Upper lobe of left lung (tissue), 6 donors: ENCODE measurements around the gene SDCCAG8. TPM values are rescaled to one million over a fixed set of nuclear protein-coding genes. Genes with fewer than 3 reads are reported as not detected.

ENCODE experiments used
- ATAC-seq, 2 donors: fragments of 200-7000 bp; cut with Tn5 transposase; one replicate each; pipeline ENCODE4 v1.9.1; 2022; ENCODE audit warnings: mild to moderate bottlenecking in 2 of 2, moderate library complexity in 2 of 2; ENCODE audit not compliant: low FRiP score in 2 of 2
- DNase-seq, 2 donors: peaks; one replicate each; pipeline ENCODE4 v3.0.0-alpha.2; 2019 to 2020
- H3K27ac ChIP-seq, 4 donors: fragments of 200-600 bp; sonication (generic); one replicate each; pipeline ENCODE4 v1.5.1; 2016 to 2019
- H3K27me3 ChIP-seq, 4 donors: fragments of 200-600 bp; sonication (generic); one replicate each; pipeline ENCODE4 v1.5.1; 2017 to 2019
- H3K36me3 ChIP-seq, 4 donors: fragments of 200-600 bp; sonication (generic); one replicate each; pipeline ENCODE4 v1.5.1; 2016 to 2019
- H3K4me1 ChIP-seq, 4 donors: fragments of 200-600 bp; sonication (generic); one replicate each; pipeline ENCODE4 v1.5.1; 2018 to 2019
- H3K4me3 ChIP-seq, 4 donors: fragments of 200-600 bp; sonication (generic); one replicate each; pipeline ENCODE4 v1.5.1; 2017 to 2019; ENCODE audit warnings: mild to moderate bottlenecking in 2 of 4, moderate library complexity in 1 of 4
- H3K9me3 ChIP-seq, 4 donors: fragments of 200-600 bp; sonication (generic); one replicate each; pipeline ENCODE4 v1.5.1; 2018 to 2019
- CTCF ChIP-seq, 6 experiments: fragments of 450-650 bp in 4 of 6; fragments of 200-600 bp in 2 of 6; sonication (generic) in 2 of 6; IDR thresholded peaks; one replicate each; pipeline ENCODE4 v1.5.1; 2016 to 2019; ENCODE audit warnings: antibody characterized with exemption in 6 of 6
- EP300 ChIP-seq, 4 donors: sonication (generic); formaldehyde crosslinking; IDR thresholded peaks; one replicate each; pipeline ENCODE4 v1.5.1; 2017; ENCODE audit warnings: antibody characterized with exemption in 4 of 4, control low read depth in 2 of 4
- POLR2A ChIP-seq, 4 donors: fragments of 450-650 bp; IDR thresholded peaks; one replicate each; pipeline ENCODE4 v1.5.1; 2016 to 2017; ENCODE audit warnings: antibody characterized with exemption in 4 of 4, mild to moderate bottlenecking in 2 of 4
- POLR2AphosphoS5 ChIP-seq, 2 donors: sonication (generic); formaldehyde crosslinking; IDR thresholded peaks; one replicate each; pipeline ENCODE4 v1.5.1; 2017; ENCODE audit warnings: antibody characterized with exemption in 2 of 2
- whole genome bisulfite sequencing, 2 donors: methylation state at CpG; one replicate each; pipeline ENCODE4 v1.1.5; 2017 to 2018; 5-methylcytosine and 5-hydroxymethylcytosine counted together
- total RNA-seq, 6 donors: library from RNA; depleted of rRNA in 4 of 6; stranded (reverse); fragments of >200 nt in 4 of 6; gene quantifications; one replicate each; pipeline versions ENCODE4 v1.1.0 to v1.2.1, GENCODE V29; 2016 to 2021
- donor health status: DM: no; HTN: no; CAD: no; lungs with moderate emphysema.
- donor health status: DM: no; HTN: yes; CAD: no; lungs with severe emphysema.

Gene SDCCAG8
- total RNA-seq, 6 donors from 2014 or later, result 52.5 to 295 (median 95.2) TPM

DNA sequence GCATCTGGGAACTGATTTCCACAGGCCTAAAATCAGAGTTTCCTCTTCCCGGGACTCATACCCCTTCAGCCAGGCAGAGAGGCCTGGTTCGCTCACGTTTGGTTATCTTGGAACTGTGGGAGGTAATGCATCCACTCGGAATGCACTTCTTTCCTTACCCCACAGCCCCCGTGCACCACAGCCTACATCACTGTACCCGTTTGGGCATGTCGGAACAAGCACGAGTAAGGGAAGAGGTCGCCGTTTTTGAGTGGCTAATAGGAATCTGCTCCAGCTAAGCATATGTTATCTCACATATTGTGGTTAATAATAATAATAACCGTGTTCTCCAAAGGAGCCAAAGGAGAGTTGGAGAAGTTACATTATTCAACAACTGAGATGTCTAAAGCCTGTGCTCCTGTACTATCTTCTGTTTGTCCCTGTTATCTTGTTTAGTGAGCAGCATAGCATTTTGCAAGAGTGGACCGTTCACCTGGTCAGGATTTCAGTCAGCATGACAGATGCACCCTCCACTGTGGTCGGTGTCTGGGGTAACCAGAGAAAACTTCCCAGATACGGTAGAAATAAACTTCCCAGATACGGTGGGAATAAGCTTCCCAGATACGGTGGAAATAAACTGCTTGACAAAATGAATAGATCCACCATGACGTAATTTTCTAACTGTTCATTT lies 198.6 kb downstream of the SDCCAG8 start:
- H3K9me3 ChIP-seq, result no peaks in the 10 kb centered on the region
- no peak for ATAC-seq
- WGBS, 2 donors, result 87 to 94% methylated on average over 17 of the region's 17 CpGs
- no peak overlapping the region for H3K4me3 ChIP-seq
- peaks cover 0 to 11% (median 0%) of the 10 kb centered on the region in 4 donors for H3K36me3 ChIP-seq
- H3K27me3 ChIP-seq, result no peaks in the 10 kb centered on the region
- H3K27ac ChIP-seq, result no peak overlapping the region
- DNase-seq, result no peak
- TF ChIP-seq POLR2A (IDR thresholded peaks at IDR 0.05), result no peak
- no peak for TF ChIP-seq POLR2AphosphoS5 (IDR thresholded peaks at IDR 0.05)
- no peaks in the 10 kb centered on the region for H3K4me1 ChIP-seq

DNA sequence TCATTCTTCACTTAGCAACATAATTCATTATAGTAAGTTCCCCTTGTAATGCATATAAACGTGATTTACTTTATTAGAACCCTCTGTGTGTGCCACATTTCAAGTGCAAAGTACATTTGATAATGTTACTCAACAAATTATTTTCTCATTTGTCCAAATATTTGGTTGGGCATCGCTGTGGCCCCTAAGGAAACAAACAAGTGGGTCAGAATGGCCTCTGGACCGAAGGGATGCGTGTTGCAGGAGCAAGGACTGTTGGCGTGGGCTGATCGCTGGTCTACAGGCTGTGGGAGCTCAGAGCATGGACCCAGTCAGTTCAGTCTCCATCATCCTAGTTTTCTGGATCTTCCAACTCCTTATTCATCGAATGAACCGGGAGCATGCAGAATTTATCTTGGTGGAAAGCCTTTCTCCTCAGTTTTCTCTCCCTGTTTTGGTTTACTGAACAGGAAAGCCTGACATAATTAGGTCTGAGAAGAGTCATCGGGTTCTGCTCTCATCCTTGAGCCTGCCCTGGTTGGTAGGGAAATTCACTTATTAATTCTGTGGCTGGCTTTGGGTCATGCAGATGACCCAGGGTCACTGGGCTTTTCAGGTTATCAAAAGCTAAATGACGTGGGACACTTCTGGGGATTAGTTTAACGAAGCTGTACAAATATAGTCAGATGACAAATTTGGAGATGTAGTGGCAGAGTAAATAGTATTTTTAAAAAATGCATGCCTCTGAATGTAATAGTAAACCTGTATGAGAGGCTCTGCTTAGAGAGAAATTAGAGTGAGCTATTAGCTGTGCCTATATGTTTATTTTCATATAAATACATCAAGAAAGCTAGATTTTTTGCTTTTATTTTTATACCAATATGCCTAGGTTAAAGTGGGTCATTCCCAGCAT lies 200.2 kb downstream of the SDCCAG8 start:
- TF ChIP-seq EP300 (IDR thresholded peaks at IDR 0.05) (no peak), POLR2AphosphoS5 (IDR thresholded peaks at IDR 0.05) (no peak), POLR2A (IDR thresholded peaks at IDR 0.05) (no peak), CTCF (IDR thresholded peaks at IDR 0.05) (no peak)

GRCh38 chr1:243457363-243457982 lies 201.6 kb downstream of the SDCCAG8 start:
- no peak for ATAC-seq
- Histone ChIP-seq H3K9me3 (no peaks in the 10 kb centered on the region), H3K27ac (no peak overlapping the region), H3K36me3 (peaks cover 0 to 9% (median 0%) of the 10 kb centered on the region in 4 donors), H3K27me3 (no peaks in the 10 kb centered on the region), H3K4me1 (no peaks in the 10 kb centered on the region), H3K4me3 (no peak overlapping the region)
- DNase-seq, result no peak
- TF ChIP-seq POLR2A (IDR thresholded peaks at IDR 0.05) (no peak), CTCF (IDR thresholded peaks at IDR 0.05) (no peak), EP300 (IDR thresholded peaks at IDR 0.05) (no peak), POLR2AphosphoS5 (IDR thresholded peaks at IDR 0.05) (no peak)
- WGBS, 2 donors, result 80% methylated on average over 9 of the region's 9 CpGs

More for the DNA sequence above, 200.2 kb downstream of the SDCCAG8 start:
- no peak for DNase-seq
- Histone ChIP-seq H3K36me3 (peaks cover 0 to 5% (median 0%) of the 10 kb centered on the region in 4 donors), H3K27ac (no peak overlapping the region), H3K27me3 (no peaks in the 10 kb centered on the region), H3K9me3 (no peaks in the 10 kb centered on the region), H3K4me3 (no peak overlapping the region), H3K4me1 (no peaks in the 10 kb centered on the region)
- ATAC-seq, result no peak
- 83 to 86% methylated on average over 11 of the region's 11 CpGs for WGBS, 2 donors

GRCh38 chr1:243459059-243459458 lies 203.2 kb downstream of the SDCCAG8 start:
- ATAC-seq (peak in 1 of 2 donors; percentile 44), DNase-seq (no peak)
- Histone ChIP-seq H3K9me3 (no peaks in the 10 kb centered on the region), H3K27ac (no peak overlapping the region), H3K4me3 (no peak overlapping the region), H3K27me3 (no peaks in the 10 kb centered on the region), H3K4me1 (no peaks in the 10 kb centered on the region), H3K36me3 (peaks cover 0 to 9% (median 0%) of the 10 kb centered on the region in 4 donors)
- 65 to 67% methylated on average over 3 of the region's 3 CpGs for WGBS, 2 donors
- TF ChIP-seq POLR2A (IDR thresholded peaks at IDR 0.05) (no peak), CTCF (IDR thresholded peaks at IDR 0.05) (no peak), POLR2AphosphoS5 (IDR thresholded peaks at IDR 0.05) (no peak), EP300 (IDR thresholded peaks at IDR 0.05) (no peak)

GRCh38 chr1:243461700-243462099 lies 205.9 kb downstream of the SDCCAG8 start:
- DNase-seq (no peak), ATAC-seq (no peak)
- H3K36me3 ChIP-seq, result peaks cover 0 to 4% (median 0%) of the 10 kb centered on the region in 4 donors
- no peak for TF ChIP-seq EP300 (IDR thresholded peaks at IDR 0.05)
- H3K4me3 ChIP-seq, result no peak overlapping the region
- H3K27me3 ChIP-seq, result no peaks in the 10 kb centered on the region
- H3K4me1 ChIP-seq, result no peaks in the 10 kb centered on the region
- whole genome bisulfite sequencing, 2 donors, result 94 to 95% methylated on average over 4 of the region's 4 CpGs
- H3K27ac ChIP-seq, result no peak overlapping the region
- no peaks in the 10 kb centered on the region for H3K9me3 ChIP-seq
